Right cardiac atrium (tissue), 5 donors: ENCODE measurements around the gene STRIP2. TPM values are rescaled to one million over a fixed set of nuclear protein-coding genes. Genes with fewer than 3 reads are reported as not detected.
"Not testable (repeated sequence)": the region's sequence is repeated elsewhere in the genome, so short reads cannot be mapped to it uniquely, and the experiment has no call there.

ENCODE experiments used
- ATAC-seq, 2 donors: fragments of 200-7000 bp; cut with Tn5 transposase; one replicate each; pipeline versions ENCODE4 v1.8.0 to v1.9.1; 2020; ENCODE audit warnings: moderate library complexity in 2 of 2, mild to moderate bottlenecking in 1 of 2
- DNase-seq, 3 donors: peaks; one replicate each; pipeline ENCODE4 v3.0.0-alpha.2; 2020
- H3K27ac ChIP-seq: one replicate; pipeline ENCODE4 v1.5.1; 2013; ENCODE audit warnings: mild to moderate bottlenecking, low read length, control low read depth, moderate library complexity
- H3K27me3 ChIP-seq: one replicate; pipeline ENCODE4 v1.6.1; 2013; ENCODE audit not compliant: control insufficient read depth, insufficient read depth
- H3K4me1 ChIP-seq: one replicate; pipeline ENCODE4 v1.6.1; 2013; ENCODE audit warnings: low read length; ENCODE audit not compliant: control insufficient read depth, insufficient read depth
- H3K4me3 ChIP-seq: one replicate; pipeline ENCODE4 v1.5.1; 2013; ENCODE audit warnings: low read length, control low read depth
- H3K9me3 ChIP-seq: one replicate; pipeline ENCODE4 v1.6.1; 2013; ENCODE audit warnings: low read length; ENCODE audit not compliant: control insufficient read depth
- WGBS: extraction: QIAGEN DNeasy Blood & Tissue Kit; methylation state at CpG from one replicate; pipeline ENCODE4 v1.1.7; 2013; 5-methylcytosine and 5-hydroxymethylcytosine counted together
- intact Hi-C, 4 donors: fragments of 100-400 bp; cut with DNase I; formaldehyde crosslinking; loops; one replicate each; pipeline versions ENCODE4 v1.11.0 to v1.14.0; 2022 to 2023
- polyA plus RNA-seq: library from polyadenylated mRNA; stranded (reverse); fragments of 200-250 nt; gene quantifications from one replicate; pipeline ENCODE4 v1.2.3, GENCODE V29; 2013
- total RNA-seq, 4 donors: library from RNA; stranded (reverse); fragmentation: NEBNext Ultra II Directional; extraction: Animal tissue kit (Norgen Biotek cat#: 25700); gene quantifications; one replicate each; pipeline ENCODE4 v1.2.1, GENCODE V29; 2021
- donor health status: healthy with polysubstance abuse.
- donor health status: DM: no; HTN: yes; CAD: no.
- donor health status: DM: no; HTN: no; CAD: no.
- donor health status: DM: no; HTN: yes; CAD: no; lungs with severe emphysema.
- donor health status: DM: yes; HTN: yes; CAD: no.

The STRIP2 gene
- total and polyA plus RNA-seq, 5 donors = 7.1 to 16.7 (median 13.2) TPM

DNA sequence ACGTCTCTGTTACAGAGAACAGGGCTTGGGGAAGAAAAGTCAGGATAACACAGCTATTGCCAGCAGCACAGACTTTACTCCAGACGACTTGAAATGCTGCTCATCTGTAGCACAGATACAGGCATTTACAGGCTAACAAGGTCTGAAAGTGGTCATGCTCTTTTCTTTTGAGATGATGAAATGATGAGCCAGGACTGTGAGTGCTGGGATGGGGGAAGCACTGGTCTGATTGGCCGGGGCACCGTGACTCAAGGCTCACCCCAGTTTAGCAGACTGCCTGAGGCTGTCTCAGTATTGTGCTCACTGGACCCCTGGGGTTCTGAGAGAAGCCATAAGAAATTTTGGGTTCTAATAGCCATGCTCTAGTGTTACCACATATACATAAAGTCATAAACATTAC, 80.5 kb downstream of the STRIP2 start:
- no peak for ATAC-seq
- intact Hi-C loops = no loop called here
- Histone ChIP-seq H3K4me3 (no peak overlapping the region), H3K9me3 (no peaks in the 10 kb centered on the region), H3K4me1 (no peaks in the 10 kb centered on the region), H3K27me3 (no peaks in the 10 kb centered on the region), H3K27ac (no peak overlapping the region)
- WGBS = 51% methylated on average over 4 of the region's 4 CpGs
- DNase-seq = no peak

DNA sequence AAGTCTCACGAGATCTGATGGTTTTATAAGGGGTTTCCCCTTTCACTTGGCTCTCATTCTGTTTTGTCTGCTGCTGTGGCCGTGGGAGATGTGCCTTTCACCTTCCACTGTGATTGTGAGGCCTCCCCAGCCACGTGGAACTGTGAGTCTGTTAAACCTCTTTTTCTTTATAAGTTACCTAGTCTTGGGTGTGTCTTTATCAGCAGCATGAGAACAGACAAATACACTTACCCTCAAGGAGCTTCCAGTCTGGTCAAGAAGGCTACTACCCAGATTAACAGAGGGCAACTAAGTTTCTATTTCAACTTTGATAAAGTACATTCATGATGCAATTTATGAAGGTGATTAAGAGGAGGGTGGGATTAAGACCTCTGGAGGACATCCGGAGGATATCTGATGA, 81.1 kb downstream of the STRIP2 start:
- Histone ChIP-seq H3K27ac (no peak overlapping the region), H3K9me3 (no peaks in the 10 kb centered on the region), H3K4me1 (no peaks in the 10 kb centered on the region), H3K4me3 (no peak overlapping the region), H3K27me3 (no peaks in the 10 kb centered on the region)
- WGBS = 53% methylated on average over 4 of the region's 4 CpGs
- ATAC-seq (no peak), DNase-seq (no peak)
- intact Hi-C loops = no loop called here

DNA sequence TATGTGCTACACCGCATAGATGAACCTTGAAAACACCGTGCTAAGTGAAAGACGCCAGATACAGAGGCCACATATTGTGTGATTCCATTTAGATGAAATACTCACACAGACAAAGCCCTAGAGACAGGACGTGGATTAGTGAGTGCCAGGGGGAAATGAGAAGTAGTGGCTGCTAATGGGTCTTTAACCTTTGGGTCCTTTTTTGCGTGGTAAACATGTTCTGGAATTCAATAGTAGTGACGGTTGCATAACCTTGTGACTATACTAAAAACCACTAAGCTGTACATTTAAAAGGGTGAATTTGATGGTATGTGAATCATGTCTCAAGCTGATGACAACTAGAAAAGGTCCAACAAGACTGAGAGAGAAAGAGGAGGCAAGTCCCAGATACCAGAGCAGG, 83.7 kb downstream of the STRIP2 start:
- DNase-seq (no peak), ATAC-seq (no peak)
- H3K4me3 ChIP-seq = no peak overlapping the region
- 70% methylated on average over 6 of the region's 6 CpGs for WGBS
- no peaks in the 10 kb centered on the region for H3K27me3 ChIP-seq
- H3K9me3 ChIP-seq = no peaks in the 10 kb centered on the region
- intact Hi-C loops = no loop called here
- H3K27ac ChIP-seq = no peak overlapping the region
- H3K4me1 ChIP-seq = no peaks in the 10 kb centered on the region

DNA sequence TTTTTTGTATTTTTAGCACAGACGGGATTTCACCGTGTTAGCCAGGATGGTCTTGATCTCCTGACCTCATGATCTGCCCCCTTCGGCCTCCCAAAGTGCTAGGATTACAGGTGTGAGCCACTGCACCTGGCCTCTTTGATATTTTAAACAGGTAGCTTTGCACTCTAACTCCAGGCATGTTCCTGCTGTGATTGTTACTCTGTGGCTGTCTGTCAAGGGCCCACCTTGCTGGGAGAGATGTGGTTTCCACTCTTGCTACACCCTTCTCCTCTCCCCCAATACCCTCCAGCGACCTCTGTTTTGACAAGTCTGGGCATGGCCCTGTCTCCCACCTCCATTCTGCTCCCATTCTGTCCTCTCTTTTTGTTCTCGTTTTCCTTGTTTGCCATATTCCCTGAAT, 85.2 kb downstream of the STRIP2 start:
- Histone ChIP-seq H3K27ac (no peak overlapping the region), H3K27me3 (no peaks in the 10 kb centered on the region), H3K4me1 (no peaks in the 10 kb centered on the region), H3K9me3 (no peaks in the 10 kb centered on the region), H3K4me3 (no peak overlapping the region)
- intact Hi-C loops = no loop called here
- no peak for DNase-seq
- WGBS = 28% methylated on average over 5 of the region's 5 CpGs
- ATAC-seq = no peak

DNA sequence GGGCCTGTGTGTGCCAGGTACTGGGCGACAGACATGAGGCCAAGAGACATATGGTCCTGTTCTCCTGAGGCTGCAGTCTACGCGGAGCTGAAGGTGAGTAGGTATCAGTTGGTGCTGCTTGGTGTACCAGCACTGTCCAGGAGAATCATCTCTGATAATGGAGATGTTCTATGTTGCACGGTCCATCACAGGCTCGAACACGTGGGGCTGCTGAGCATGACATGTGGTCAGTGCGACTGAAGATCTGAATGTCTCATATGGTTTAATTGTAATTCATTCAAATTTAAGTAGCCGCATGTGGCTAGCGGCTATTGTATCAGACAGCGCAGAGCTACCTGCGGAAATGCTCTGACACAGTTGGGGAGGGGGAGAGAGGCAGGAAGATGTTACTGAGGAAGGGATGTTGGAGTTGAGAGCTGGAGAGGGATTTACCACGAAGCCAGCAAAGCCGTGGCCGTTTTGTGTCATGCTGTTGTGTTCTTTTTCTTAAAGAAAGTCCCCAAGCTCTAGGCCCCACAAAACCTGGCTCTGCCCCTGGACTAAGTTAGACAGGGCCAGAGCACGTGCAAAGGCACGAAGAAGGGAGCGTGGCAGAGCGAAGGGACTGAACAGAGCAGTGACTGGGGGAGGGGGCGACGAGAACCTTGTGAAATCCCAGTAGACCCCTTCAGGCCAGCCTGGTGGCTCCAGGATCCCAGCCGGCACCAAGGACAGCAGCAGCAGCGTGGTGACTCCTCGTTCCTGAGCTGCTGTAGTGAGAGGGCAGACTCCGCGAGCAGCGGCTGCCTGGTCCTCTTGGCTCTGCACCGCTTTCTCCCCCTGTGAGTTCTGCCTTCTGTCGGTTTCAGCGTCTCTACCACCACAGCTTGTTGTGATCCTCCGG, 88.1 kb downstream of the STRIP2 start:
- no peaks in the 10 kb centered on the region for H3K4me1 ChIP-seq
- 45% methylated on average over 30 of the region's 30 CpGs for WGBS
- DNase-seq (no peak), ATAC-seq (no peak)
- no peak overlapping the region for H3K27ac ChIP-seq
- no peak overlapping the region for H3K4me3 ChIP-seq
- H3K9me3 ChIP-seq = no peaks in the 10 kb centered on the region
- intact Hi-C loops = no loop called here
- no peaks in the 10 kb centered on the region for H3K27me3 ChIP-seq

DNA sequence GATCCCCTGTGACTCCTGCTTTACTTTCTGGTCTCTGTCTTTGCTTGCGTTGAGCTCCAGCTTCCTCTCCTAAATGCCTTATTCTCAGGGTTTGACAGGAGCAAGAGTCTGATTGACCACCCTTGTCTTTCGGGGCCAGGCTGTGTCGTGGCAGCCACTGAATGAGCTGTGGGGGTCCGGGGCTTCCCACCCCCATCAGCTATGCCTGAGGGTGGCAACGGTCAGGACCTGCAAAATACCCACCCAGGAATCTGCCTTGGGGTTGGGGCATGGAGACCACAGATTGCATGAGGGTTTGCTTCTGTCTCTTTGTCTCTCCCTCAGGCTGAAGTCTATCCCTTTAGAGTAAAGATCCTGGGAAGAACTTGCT, 88.7 kb downstream of the STRIP2 start:
- ATAC-seq = no peak
- H3K4me3 ChIP-seq = no peak overlapping the region

DNA sequence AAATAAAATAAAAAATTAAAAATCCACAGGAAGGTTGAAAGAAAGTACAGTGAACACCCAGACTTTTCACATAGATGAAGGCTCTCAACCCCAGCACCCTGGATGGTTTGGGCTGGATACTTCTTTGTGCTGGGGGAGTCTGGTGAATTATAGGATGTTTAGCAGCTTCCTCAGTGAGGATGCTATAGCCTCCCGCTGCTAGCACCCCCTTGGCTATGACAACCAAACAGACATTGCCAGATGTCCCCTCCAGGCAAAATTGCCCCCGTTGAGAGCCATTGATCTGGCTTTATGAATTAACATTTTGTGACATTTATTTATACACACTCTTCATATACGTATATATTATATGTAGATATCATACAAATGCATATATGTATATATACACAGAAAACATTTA, 89.7 kb downstream of the STRIP2 start:
- Histone ChIP-seq H3K4me3 (no peak overlapping the region), H3K4me1 (no peaks in the 10 kb centered on the region), H3K9me3 (no peaks in the 10 kb centered on the region), H3K27me3 (no peaks in the 10 kb centered on the region), H3K27ac (no peak overlapping the region)
- 77% methylated on average over 3 of the region's 3 CpGs for WGBS
- ATAC-seq = no peak
- no peak for DNase-seq
- intact Hi-C loops = no loop called here

More for the DNA sequence above, 88.7 kb downstream of the STRIP2 start:
- Histone ChIP-seq H3K27ac (no peak overlapping the region), H3K27me3 (no peaks in the 10 kb centered on the region), H3K9me3 (no peaks in the 10 kb centered on the region), H3K4me1 (no peaks in the 10 kb centered on the region)
- intact Hi-C loops = no loop called here
- WGBS = 51% methylated on average over 5 of the region's 5 CpGs
- DNase-seq = no peak

DNA sequence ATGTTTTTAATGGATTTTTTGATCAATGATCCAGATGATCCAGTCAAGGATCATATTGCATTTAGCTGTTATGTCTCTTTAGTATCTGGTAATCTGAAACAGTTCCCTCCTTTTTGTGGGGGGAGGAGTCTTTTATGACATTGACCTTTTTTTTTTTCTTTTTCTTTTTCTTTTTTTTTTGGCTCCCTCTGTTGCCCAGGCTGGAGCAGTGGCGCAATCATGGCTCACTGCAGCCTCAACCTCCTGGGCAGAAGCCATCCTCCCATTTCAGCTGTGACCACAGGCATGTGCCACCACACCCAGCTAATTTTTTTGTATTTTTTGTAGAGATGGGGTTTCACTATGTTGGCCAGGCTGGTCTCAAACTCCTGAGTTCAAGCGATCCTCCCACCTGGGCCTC, 90.2 kb downstream of the STRIP2 start:
- H3K27ac ChIP-seq, H3K4me1 ChIP-seq, H3K9me3 ChIP-seq, H3K4me3 ChIP-seq, H3K27me3 ChIP-seq, ATAC-seq, intact Hi-C loops: not testable (repeated sequence)
- DNase-seq = peak in 1 of 3 donors; percentile 29
- 85% methylated on average over 2 of the region's 2 CpGs for WGBS

DNA sequence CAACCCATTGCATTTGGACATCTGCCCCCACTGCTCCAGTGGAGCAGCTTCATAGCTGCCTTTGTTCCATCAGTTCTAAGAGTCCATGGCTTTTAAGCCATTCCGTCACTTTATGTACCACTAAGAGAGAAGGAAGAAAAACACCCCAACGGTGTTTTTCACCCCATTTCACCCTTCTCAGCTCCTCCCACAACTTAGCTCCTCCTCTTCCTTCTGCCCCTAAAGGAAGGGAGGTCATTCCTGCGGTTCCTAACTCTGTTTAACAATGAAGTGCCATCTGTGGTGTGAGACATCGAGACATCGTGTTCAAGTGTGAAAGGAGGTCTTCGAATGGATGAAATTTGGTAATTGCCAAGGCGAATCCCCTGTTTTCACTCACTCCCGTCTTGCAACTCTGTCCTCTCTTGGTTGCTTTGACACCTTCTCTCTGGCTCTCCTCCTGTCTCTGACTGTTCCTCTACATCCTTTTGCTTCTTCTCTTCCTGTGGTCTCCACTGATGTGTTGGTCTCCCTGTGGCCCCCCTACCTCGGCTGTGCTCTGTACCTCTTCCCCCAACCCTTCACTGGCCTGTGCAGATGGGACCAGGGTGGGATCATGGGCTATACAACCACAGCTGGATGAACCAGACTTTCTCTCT, 91.1 kb downstream of the STRIP2 start:
- 65% methylated on average over 9 of the region's 9 CpGs for WGBS
- Histone ChIP-seq H3K4me3 (no peak overlapping the region), H3K4me1 (no peaks in the 10 kb centered on the region), H3K9me3 (no peaks in the 10 kb centered on the region), H3K27me3 (no peaks in the 10 kb centered on the region), H3K27ac (no peak overlapping the region)
- intact Hi-C loops = no loop called here
- ATAC-seq = no peak
- DNase-seq = no peak

DNA sequence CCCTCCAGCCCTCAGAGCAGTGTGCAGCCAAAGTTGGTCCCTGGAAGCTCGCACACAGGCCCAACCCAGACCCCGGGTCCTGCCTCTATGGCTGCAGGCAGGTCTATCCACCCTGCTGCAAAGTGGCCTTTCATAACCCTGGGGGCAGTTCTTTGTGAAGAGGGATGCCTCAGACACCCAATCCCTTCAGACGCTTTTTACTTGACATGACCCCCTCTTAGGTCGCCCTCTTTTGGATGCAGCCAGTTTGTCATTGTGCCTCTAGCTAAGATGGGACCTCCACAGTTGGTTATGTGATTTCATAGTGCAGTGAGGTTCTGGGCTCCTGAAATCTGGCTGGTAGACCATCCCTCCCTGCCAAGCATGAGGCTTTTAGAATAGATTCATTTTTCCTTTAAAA, 95.4 kb downstream of the STRIP2 start:
- no peaks in the 10 kb centered on the region for H3K9me3 ChIP-seq
- 75% methylated on average over 4 of the region's 4 CpGs for WGBS
- H3K27ac ChIP-seq = no peak overlapping the region
- no peak for ATAC-seq
- no peak for DNase-seq
- no peaks in the 10 kb centered on the region for H3K4me1 ChIP-seq
- no peak overlapping the region for H3K4me3 ChIP-seq
- intact Hi-C loops = no loop called here
- H3K27me3 ChIP-seq = no peaks in the 10 kb centered on the region

DNA sequence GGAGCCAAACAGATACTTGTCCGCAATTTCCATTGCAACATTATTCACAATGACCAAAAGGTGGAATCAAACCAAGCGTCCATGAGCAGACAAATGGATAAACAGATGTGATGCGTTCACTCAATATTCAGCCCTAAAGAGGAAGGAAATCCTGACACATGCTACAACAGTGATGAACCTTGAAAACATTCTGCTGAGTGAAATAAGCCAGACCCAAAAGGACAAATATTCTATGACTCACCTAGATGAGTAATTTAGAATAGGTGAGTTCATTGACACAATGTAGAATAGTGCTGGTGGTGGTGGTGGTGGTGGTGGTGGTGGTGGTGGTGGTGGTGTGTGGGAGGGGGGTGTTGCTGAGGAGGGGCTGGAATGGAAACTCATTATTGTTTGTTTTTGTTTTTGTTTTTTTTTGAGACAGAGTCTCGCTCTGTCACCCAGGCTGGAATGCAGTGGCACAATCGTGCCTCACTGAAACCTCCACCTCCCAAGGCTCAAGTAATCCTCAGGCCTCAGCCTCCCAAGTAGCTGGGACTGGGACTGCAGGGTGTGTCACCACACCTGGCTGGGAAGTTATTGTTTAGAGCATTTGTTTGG, 96.7 kb downstream of the STRIP2 start:
- no peak overlapping the region for H3K4me3 ChIP-seq

More for the DNA sequence above, 96.7 kb downstream of the STRIP2 start:
- no peaks in the 10 kb centered on the region for H3K4me1 ChIP-seq
- H3K9me3 ChIP-seq = no peaks in the 10 kb centered on the region
- 61% methylated on average over 5 of the region's 5 CpGs for WGBS
- DNase-seq = no peak
- no peaks in the 10 kb centered on the region for H3K27me3 ChIP-seq
- no peak for ATAC-seq
- no peak overlapping the region for H3K27ac ChIP-seq
- intact Hi-C loops = no loop called here
